ENCODE measurements around the gene FIS1.
"Not testable (repeated sequence)": the region's sequence is repeated elsewhere in the genome, so short reads cannot be mapped to it uniquely, and the experiment has no call there.

DNA sequence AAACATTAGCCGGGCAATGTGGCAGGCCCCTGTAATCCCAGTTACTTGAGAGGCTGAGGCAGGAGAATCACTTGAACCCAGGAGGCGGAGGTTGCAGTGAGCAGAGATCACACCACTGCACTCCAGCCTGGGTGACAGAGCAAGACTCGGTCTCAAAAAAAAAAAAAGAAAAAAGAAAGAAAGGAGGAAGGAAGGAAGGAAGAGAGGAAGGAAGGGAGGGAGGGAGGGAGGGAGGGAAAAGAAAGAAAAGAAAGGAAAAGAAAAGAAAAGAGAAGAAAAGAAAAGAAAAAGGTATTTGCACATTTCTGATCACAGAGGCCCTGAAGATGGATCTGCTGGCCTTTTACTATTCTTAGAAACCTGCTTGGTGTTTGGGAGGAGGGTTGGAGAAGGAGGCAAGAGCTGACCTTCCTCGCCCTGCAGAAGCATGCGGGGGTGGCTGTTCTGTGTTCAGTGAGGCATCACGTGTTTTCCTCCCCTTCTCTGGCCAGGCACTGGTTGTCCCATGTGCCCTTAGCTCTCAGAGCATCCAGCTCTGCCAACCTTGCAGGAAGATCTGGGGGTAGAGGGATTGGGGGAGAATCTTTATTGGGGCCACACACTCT lies 19.3 kb upstream of the FIS1 start:
- not testable (repeated sequence) for TF ChIP-seq EZH2phosphoT487, EZH2 (IDR thresholded peaks at IDR 0.05)
- TF ChIP-seq, protein P1, sequence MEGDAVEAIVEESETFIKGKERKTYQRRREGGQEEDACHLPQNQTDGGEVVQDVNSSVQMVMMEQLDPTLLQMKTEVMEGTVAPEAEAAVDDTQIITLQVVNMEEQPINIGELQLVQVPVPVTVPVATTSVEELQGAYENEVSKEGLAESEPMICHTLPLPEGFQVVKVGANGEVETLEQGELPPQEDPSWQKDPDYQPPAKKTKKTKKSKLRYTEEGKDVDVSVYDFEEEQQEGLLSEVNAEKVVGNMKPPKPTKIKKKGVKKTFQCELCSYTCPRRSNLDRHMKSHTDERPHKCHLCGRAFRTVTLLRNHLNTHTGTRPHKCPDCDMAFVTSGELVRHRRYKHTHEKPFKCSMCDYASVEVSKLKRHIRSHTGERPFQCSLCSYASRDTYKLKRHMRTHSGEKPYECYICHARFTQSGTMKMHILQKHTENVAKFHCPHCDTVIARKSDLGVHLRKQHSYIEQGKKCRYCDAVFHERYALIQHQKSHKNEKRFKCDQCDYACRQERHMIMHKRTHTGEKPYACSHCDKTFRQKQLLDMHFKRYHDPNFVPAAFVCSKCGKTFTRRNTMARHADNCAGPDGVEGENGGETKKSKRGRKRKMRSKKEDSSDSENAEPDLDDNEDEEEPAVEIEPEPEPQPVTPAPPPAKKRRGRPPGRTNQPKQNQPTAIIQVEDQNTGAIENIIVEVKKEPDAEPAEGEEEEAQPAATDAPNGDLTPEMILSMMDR (IDR thresholded peaks at IDR 0.05), result not testable (repeated sequence)
